H1 (cell line): ENCODE data around the gene RMP24.
A peak's percentile ranks its signal among the peaks of the same experiment; 100 is the strongest.

Experiments used
- CTCF ChIA-PET: fragments of 300-600 bp; sonication (Branson Sonifier 250); formaldehyde crosslinking; loops from one replicate; lab custom pipeline; 2021; ENCODE audit not compliant: partially characterized antibody; lab: Charles Lee
- POLR2A ChIA-PET: fragments of 300-600 bp; sonication (Branson Sonifier 250); formaldehyde crosslinking; loops from one replicate; lab custom pipeline; 2021; ENCODE audit warnings: inconsistent platforms; ENCODE audit not compliant: partially characterized antibody; lab: Charles Lee
- DNase-seq, 2 experiments: peaks; one replicate each; pipeline versions ENCODE4 v3.0.0 to v3.0.0-alpha.2; 2010 to 2022; ENCODE audit warnings: low spot score in 2 of 2, low read depth in 1 of 2, mixed read lengths in 1 of 2
- FAIRE-seq: peaks from 2 replicates; lab custom pipeline; 2011; peaks lifted over from hg19 to GRCh38; lab: Jason Lieb, UNC
- H2AFZ ChIP-seq: 2 replicates; pipeline ENCODE4 v1.8.1; 2012; ENCODE audit warnings: low read length, inconsistent platforms
- H2AK5ac ChIP-seq: 2 replicates; pipeline ENCODE4 v1.6.1; 2013; ENCODE audit warnings: low read depth, low read length
- H2BK120ac ChIP-seq: replicated peaks from 2 replicates; pipeline ENCODE3; 2013; ENCODE audit warnings: low read depth, low read length, inconsistent platforms
- H2BK12ac ChIP-seq: 2 replicates; pipeline ENCODE4 v1.6.1; 2013; ENCODE audit warnings: low read depth, low read length
- H2BK15ac ChIP-seq: 2 replicates; pipeline ENCODE4 v1.6.1; 2013; ENCODE audit warnings: low read length
- H2BK20ac ChIP-seq: 2 replicates; pipeline ENCODE4 v1.6.1; 2013; ENCODE audit warnings: low read length
- H2BK5ac ChIP-seq: 2 replicates; pipeline ENCODE4 v1.6.1; 2013; ENCODE audit warnings: low read depth, low read length
- H3K14ac ChIP-seq: 2 replicates; pipeline ENCODE4 v1.6.1; 2013; ENCODE audit warnings: inconsistent platforms; ENCODE audit not compliant: insufficient read length
- H3K18ac ChIP-seq: 2 replicates; pipeline ENCODE4 v1.6.1; 2013; ENCODE audit warnings: low read length; ENCODE audit errors: extremely low read depth
- H3K23ac ChIP-seq: 2 replicates; pipeline ENCODE4 v1.6.1; 2013; ENCODE audit warnings: inconsistent platforms; ENCODE audit not compliant: insufficient read length
- H3K23me2 ChIP-seq: 2 replicates; pipeline ENCODE4 v1.6.1; 2013; ENCODE audit warnings: low read depth, low read length
- H3K27ac ChIP-seq: 2 replicates; pipeline ENCODE4 v1.6.1; 2011; ENCODE audit warnings: low read depth, low read length, inconsistent platforms
- H3K27me3 ChIP-seq, 4 experiments: replicated peaks in 1 of 4; 1 replicate in 1 of 4; 2 replicates in 3 of 4; pipeline versions ENCODE4 v1.6.1 to v1.8.1; 2011 to 2013; ENCODE audit warnings: low read length in 3 of 4, mild to moderate bottlenecking in 3 of 4, inconsistent platforms in 2 of 4, mixed read lengths in 2 of 4, moderate library complexity in 1 of 4; ENCODE audit not compliant: control insufficient read depth in 3 of 4, insufficient read depth in 3 of 4; ENCODE audit errors: extremely low read depth in 1 of 4
- H3K36me3 ChIP-seq, 4 experiments: 2 replicates each; pipeline versions ENCODE4 v1.6.1 to v1.8.1; 2011 to 2013; ENCODE audit warnings: mild to moderate bottlenecking in 4 of 4, low read length in 3 of 4, moderate library complexity in 2 of 4, control low read depth in 1 of 4, inconsistent platforms in 1 of 4; ENCODE audit not compliant: insufficient read depth in 4 of 4, control insufficient read depth in 2 of 4
- H3K4ac ChIP-seq: replicated peaks from 2 replicates; pipeline ENCODE3; 2013; ENCODE audit warnings: low read length, low read depth, mixed read lengths, inconsistent platforms; ENCODE audit not compliant: insufficient read length
- H3K4me1 ChIP-seq, 4 experiments: replicated peaks in 1 of 4; 1 replicate in 1 of 4; 2 replicates in 3 of 4; pipeline versions ENCODE4 v1.6.1 to v1.8.1; 2011 to 2013; ENCODE audit warnings: low read length in 3 of 4, inconsistent platforms in 2 of 4, mixed read lengths in 1 of 4; ENCODE audit not compliant: insufficient read depth in 4 of 4, control insufficient read depth in 3 of 4
- H3K4me2 ChIP-seq, 2 experiments: 2 replicates each; pipeline versions ENCODE4 v1.6.1 to v1.8.1; 2011 to 2013; ENCODE audit warnings: low read depth in 2 of 2, low read length in 2 of 2, control low read depth in 1 of 2, inconsistent platforms in 1 of 2, mild to moderate bottlenecking in 1 of 2; ENCODE audit not compliant: insufficient read depth in 1 of 2
- H3K4me3 ChIP-seq, 4 experiments: fragments of 200-600, 300-600 bp in 1 of 4; sonication (generic), shearing (Covaris generic), sonication (Bioruptor Twin) in 1 of 4; 2 replicates each; pipeline versions ENCODE4 v1.5.1 to v1.8.1; 2011 to 2016; ENCODE audit warnings: low read length in 4 of 4, low read depth in 3 of 4, control low read depth in 2 of 4, inconsistent platforms in 2 of 4, mild to moderate bottlenecking in 2 of 4, mixed read lengths in 1 of 4, moderate library complexity in 1 of 4; ENCODE audit not compliant: insufficient read depth in 2 of 4; ENCODE audit errors: extremely low read depth in 1 of 4
- H3K56ac ChIP-seq: replicated peaks from 2 replicates; pipeline ENCODE3; 2013; ENCODE audit warnings: low read depth, mild to moderate bottlenecking, mixed read lengths, low read length, inconsistent platforms; ENCODE audit not compliant: insufficient read length
- H3K79me1 ChIP-seq: 2 replicates; pipeline ENCODE4 v1.6.1; 2013; ENCODE audit warnings: low read depth, low read length, control low read depth
- H3K79me2 ChIP-seq, 2 experiments: 2 replicates each; pipeline versions ENCODE4 v1.6.1 to v1.8.1; 2012 to 2013; ENCODE audit warnings: low read length in 2 of 2, mild to moderate bottlenecking in 2 of 2, inconsistent platforms in 1 of 2; ENCODE audit not compliant: insufficient read depth in 2 of 2, control insufficient read depth in 1 of 2
- H3K9ac ChIP-seq, 4 experiments: replicated peaks in 1 of 4; 1 replicate in 1 of 4; 2 replicates in 3 of 4; pipeline versions ENCODE4 v1.6.1 to v1.8.1; 2011 to 2013; ENCODE audit warnings: low read depth in 3 of 4, low read length in 3 of 4, control low read depth in 2 of 4, mild to moderate bottlenecking in 2 of 4, moderate library complexity in 2 of 4, inconsistent platforms in 1 of 4; ENCODE audit errors: extremely low read depth in 1 of 4
- H3K9me3 ChIP-seq, 2 experiments: 2 replicates each; pipeline versions ENCODE4 v1.6.1 to v1.8.1; 2012 to 2013; ENCODE audit warnings: mild to moderate bottlenecking in 2 of 2, moderate library complexity in 2 of 2, control low read depth in 1 of 2, inconsistent platforms in 1 of 2, low read depth in 1 of 2, low read length in 1 of 2, mixed read lengths in 1 of 2; ENCODE audit not compliant: insufficient read depth in 2 of 2
- H4K20me1 ChIP-seq, 2 experiments: replicated peaks in 1 of 2; 2 replicates each; pipeline versions ENCODE3 to v1.8.1; 2011 to 2013; ENCODE audit warnings: inconsistent platforms in 2 of 2, low read length in 2 of 2, mild to moderate bottlenecking in 1 of 2; ENCODE audit not compliant: insufficient read depth in 2 of 2, control insufficient read depth in 1 of 2
- H4K5ac ChIP-seq: 2 replicates; pipeline ENCODE4 v1.6.1; 2013; ENCODE audit warnings: low read length, low read depth, mixed read lengths, inconsistent platforms; ENCODE audit not compliant: insufficient read length
- H4K8ac ChIP-seq: 2 replicates; pipeline ENCODE4 v1.8.0; 2013; ENCODE audit warnings: mild to moderate bottlenecking, moderate library complexity, low read length, inconsistent platforms; ENCODE audit not compliant: insufficient read depth; ENCODE audit errors: extremely low read depth
- H4K91ac ChIP-seq: replicated peaks from 2 replicates; pipeline ENCODE3; 2013; ENCODE audit warnings: low read length, mixed read lengths, inconsistent platforms; ENCODE audit not compliant: insufficient read length
- ATF2 ChIP-seq: IDR thresholded peaks from 2 replicates; pipeline ENCODE4 v1.6.1; 2012; ENCODE audit warnings: low read length, inconsistent platforms
- CBX8 ChIP-seq: fragments of 300-800, 300-1000 bp; sonication (generic); IDR thresholded peaks from 2 replicates; pipeline ENCODE4 v1.7.1; 2016; ENCODE audit warnings: low read depth, low read length, borderline replicate concordance
- EGR1 ChIP-seq: IDR thresholded peaks from 2 replicates; pipeline ENCODE4 v1.6.1; 2011; ENCODE audit warnings: low read depth, low read length, borderline replicate concordance
- JUND ChIP-seq: IDR thresholded peaks from 2 replicates; pipeline ENCODE4 v1.6.1; 2011; ENCODE audit warnings: mild to moderate bottlenecking, improper control_type of control experiment, low read length
- RAD21 ChIP-seq, 2 experiments: IDR thresholded peaks in 1 of 2; conservative IDR thresholded peaks in 1 of 2; 2 replicates each; pipeline ENCODE4 v1.6.1; 2011; ENCODE audit warnings: low read depth in 2 of 2, low read length in 2 of 2, improper control_type of control experiment in 1 of 2, inconsistent platforms in 1 of 2, mild to moderate bottlenecking in 1 of 2, moderate library complexity in 1 of 2
- RXRA ChIP-seq: IDR thresholded peaks from 2 replicates; pipeline ENCODE4 v1.6.1; 2011; ENCODE audit warnings: low read depth, mild to moderate bottlenecking, low read length, moderate library complexity; ENCODE audit not compliant: insufficient read depth
- YY1 ChIP-seq: IDR thresholded peaks from 2 replicates; pipeline ENCODE4 v1.6.1; 2011; ENCODE audit warnings: low read depth, mild to moderate bottlenecking, low read length
- ZNF274 ChIP-seq: IDR thresholded peaks from 2 replicates; pipeline ENCODE4 v1.7.0; 2012; ENCODE audit warnings: low read length, borderline replicate concordance; ENCODE audit errors: extremely low read depth
- WGBS, 2 experiments: shearing (Covaris generic) in 1 of 2; methylation state at CpG; one replicate each; pipeline versions ENCODE4 v1.1.6 to v1.1.7; 2013 to 2015; ENCODE audit warnings: low lambda C conversion rate in 2 of 2, mixed read lengths in 2 of 2, inconsistent platforms in 1 of 2, low coverage in 1 of 2, missing lambda C conversion rate in 1 of 2; ENCODE audit not compliant: insufficient replicate concordance in 2 of 2, insufficient coverage in 1 of 2, insufficient read length in 1 of 2; ENCODE audit errors: extremely low coverage in 1 of 2, missing lambda C conversion rate in 1 of 2; 5-methylcytosine and 5-hydroxymethylcytosine counted together

Gene RMP24

GRCh38 chr18:35973650-35974049 lies 1.2 kb downstream of the RMP24 start:
- Histone ChIP-seq H3K9me3 (no peaks in the 10 kb centered on the region), H3K4me2 (peak overlapping the region; percentile 81 to 87), H3K23ac (no peak overlapping the region), H3K79me2 (peaks cover 3 to 22% of the 10 kb centered on the region in 2 experiments; a peak in 3 of 4 replicates), H2BK12ac (no peak overlapping the region), H3K4me1 (peaks cover 0 to 4% (median 2%) of the 10 kb centered on the region in 4 experiments; a peak in 2 of 7 replicates), H3K14ac (no peak overlapping the region), H4K91ac (no peak overlapping the region), H3K4me3 (peak overlapping the region; percentile 90 to 98 (median 92); a peak in 7 of 8 replicates), H4K5ac (no peak overlapping the region), H3K27ac (no peak overlapping the region), H3K79me1 (0 out of 2 replicates have a peak, but pooled peaks cover 2% of the 10 kb centered on the region), H2AK5ac (no peak overlapping the region), H3K23me2 (peaks cover 6% of the 10 kb centered on the region), H4K20me1 (no peaks in the 10 kb centered on the region), H2BK5ac (no peak overlapping the region), H2AFZ (no peak overlapping the region), H3K4ac (no peak overlapping the region), H4K8ac (no peak overlapping the region), H3K27me3 (no peaks in the 10 kb centered on the region), H3K18ac (no peak overlapping the region), H3K56ac (no peak overlapping the region), H3K9ac (no peak overlapping the region), H2BK120ac (no peak overlapping the region), H2BK20ac (no peak overlapping the region), H3K36me3 (peaks cover 10 to 46% (median 29%) of the 10 kb centered on the region in 4 experiments), H2BK15ac (no peak overlapping the region)
- 85% methylated on average over 12 of the region's 12 CpGs; no CpG with 5 or more reads in 1 of the 2 experiments for WGBS, 2 experiments
- FAIRE-seq (no peak), DNase-seq (no peak)
- TF ChIP-seq YY1 (no peak), JUND (no peak), EGR1 (no peak), ATF2 (no peak), RAD21 (IDR thresholded peaks at IDR 0.05 in 1 of 2, conservative IDR thresholded peaks at IDR 0.05 in 1 of 2; ENCODE audit: low read depth in 2 of 2, low read length in 2 of 2) (no peak), CBX8 (no peak), ZNF274 (no peak), RXRA (no peak)
- ChIA-PET CTCF (interaction anchor here (0.6 to 1.8 kb wide), 7 partner anchors 12 to 222 kb away, joined by 3 to 7 read pairs (median 4); no protein-coding TSS in a partner anchor), POLR2A (interaction anchor here (0.5 to 2.2 kb wide), 6 partner anchors 20 to 803 kb away, joined by 3 to 10 read pairs (median 4); no protein-coding TSS in a partner anchor)
